ENCODE data around the gene MND1.
"Not testable (repeated sequence)": the region's sequence is repeated elsewhere in the genome, so short reads cannot be mapped to it uniquely, and the experiment has no call there.

Gene MND1

GRCh38 chr4:153448003-153448731, 103.7 kb downstream of the MND1 start:
- DNase-seq: no peak

- no peak for DNase-seq
Observed at GRCh38 chr4:153449338-153449737, 104.8 kb downstream of the MND1 start.

GRCh38 chr4:153450544-153450917, 106.0 kb downstream of the MND1 start:
- no peak for DNase-seq

GRCh38 chr4:153451145-153451544, 106.7 kb downstream of the MND1 start:
- DNase-seq: not testable (repeated sequence)

GRCh38 chr4:153451911-153452657, 107.6 kb downstream of the MND1 start:
- DNase-seq: no peak

- no peak for DNase-seq
Observed at GRCh38 chr4:153452658-153453378, 108.3 kb downstream of the MND1 start.

- no peak for DNase-seq
Observed at GRCh38 chr4:153453402-153453801, 108.9 kb downstream of the MND1 start.

GRCh38 chr4:153458969-153459368, 114.5 kb downstream of the MND1 start:
- DNase-seq: no peak

GRCh38 chr4:153461549-153461948, 117.1 kb downstream of the MND1 start:
- DNase-seq: not testable (repeated sequence)

- no peak for DNase-seq
Observed at GRCh38 chr4:153464068-153464467, 119.6 kb downstream of the MND1 start.
